GM13976 (cell line): ENCODE results near the gene ECT2L.

ENCODE experiments used
- DNase-seq: peaks from one replicate; pipeline ENCODE4 v3.0.0; 2012; ENCODE audit warnings: low spot score
- CTCF ChIP-seq: IDR thresholded peaks from 2 replicates; pipeline ENCODE4 v1.5.1; 2012; ENCODE audit warnings: borderline replicate concordance, mild to moderate bottlenecking; ENCODE audit not compliant: insufficient read depth; ENCODE audit errors: extremely low read depth, missing control alignments, control extremely low read depth
- in situ Hi-C: fragments of 300-500 bp; cut with MboI; formaldehyde crosslinking; loops from one replicate; pipeline ENCODE4 v1.12.0; 2022; ENCODE audit warnings: low sequenced_read_pairs, mixed read lengths, inconsistent platforms; ENCODE audit not compliant: unreplicated experiment

Gene ECT2L

GRCh38 chr6:138848461-138848860, 52.6 kb downstream of the ECT2L start:
- DNase-seq: no peak
- no peak for TF ChIP-seq CTCF
- in situ Hi-C loops: no loop called here

GRCh38 chr6:138849791-138850190, 53.9 kb downstream of the ECT2L start:
- no peak for DNase-seq
- in situ Hi-C loops: no loop called here
- TF ChIP-seq CTCF: no peak

GRCh38 chr6:138856654-138857053, 60.8 kb downstream of the ECT2L start:
- no peak for DNase-seq
- in situ Hi-C loops: no loop called here
- no peak for TF ChIP-seq CTCF

GRCh38 chr6:138857775-138858174, 61.9 kb downstream of the ECT2L start:
- in situ Hi-C loops: no loop called here
- TF ChIP-seq CTCF: no peak
- DNase-seq: no peak

- no peak for TF ChIP-seq CTCF
- in situ Hi-C loops: no loop called here
- DNase-seq: no peak
Observed at GRCh38 chr6:138862456-138862855, 66.6 kb downstream of the ECT2L start.

- no peak for DNase-seq
- TF ChIP-seq CTCF: no peak
- in situ Hi-C loops: no loop called here
Observed at GRCh38 chr6:138863321-138863720, 67.4 kb downstream of the ECT2L start.

- TF ChIP-seq CTCF: no peak
- DNase-seq: no peak
- in situ Hi-C loops: no loop called here
Observed at GRCh38 chr6:138864343-138864890, 68.5 kb downstream of the ECT2L start.
